GM18858 (cell line): ENCODE measurements around the gene SNX25.
"Not testable (repeated sequence)": the region's sequence is repeated elsewhere in the genome, so short reads cannot be mapped to it uniquely, and the experiment has no call there.

Source experiments
- ATAC-seq: cut with Tn5 transposase; IDR thresholded peaks from one replicate; pipeline ENCODE4 v1.9.1; 2021; ENCODE audit not compliant: unreplicated experiment

Gene SNX25

GRCh38 chr4:185209031-185209851, at the start of gene SNX25:
Gene SNX25 (plus strand): TSS chr4:185209598. CDS start chr4:185209827, 229 bp downstream.
- peak; percentile 58 for ATAC-seq

- peak; percentile 96 for ATAC-seq
Measured at GRCh38 chr4:185165605-185166063, 43.8 kb upstream of the SNX25 start.

- no peak for ATAC-seq
Measured at GRCh38 chr4:185167234-185167633, 42.2 kb upstream of the SNX25 start.

GRCh38 chr4:185171373-185172071, 37.9 kb upstream of the SNX25 start:
- peak; percentile 92 for ATAC-seq

GRCh38 chr4:185179488-185179887, 29.9 kb upstream of the SNX25 start:
- no peak for ATAC-seq

GRCh38 chr4:185182239-185182638, 27.2 kb upstream of the SNX25 start:
- no peak for ATAC-seq

- no peak for ATAC-seq
Measured at GRCh38 chr4:185183622-185184281, 25.6 kb upstream of the SNX25 start.

GRCh38 chr4:185186769-185187168, 22.6 kb upstream of the SNX25 start:
- ATAC-seq, result no peak

- ATAC-seq, result no peak
Measured at GRCh38 chr4:185189606-185190305, 19.6 kb upstream of the SNX25 start.

- ATAC-seq, result no peak
Measured at GRCh38 chr4:185190306-185190856, 19.0 kb upstream of the SNX25 start.

GRCh38 chr4:185192059-185192458, 17.3 kb upstream of the SNX25 start:
- ATAC-seq, result peak; percentile 92

- ATAC-seq, result no peak
Measured at GRCh38 chr4:185194924-185195888, 14.2 kb upstream of the SNX25 start.

GRCh38 chr4:185196437-185196836, 13.0 kb upstream of the SNX25 start:
- no peak for ATAC-seq

GRCh38 chr4:185198189-185198588, 11.2 kb upstream of the SNX25 start:
- not testable (repeated sequence) for ATAC-seq

GRCh38 chr4:185201977-185202962, 7.1 kb upstream of the SNX25 start:
- ATAC-seq, result no peak

GRCh38 chr4:185202984-185203485, 6.4 kb upstream of the SNX25 start:
- ATAC-seq, result no peak

GRCh38 chr4:185203486-185204237, 5.7 kb upstream of the SNX25 start, which contains the start of gene CFAP97:
Gene CFAP97 (minus strand): TSS chr4:185204000. CDS start chr4:185191196, 12,804 bp downstream.
- ATAC-seq, result peak; percentile 69
